OCI-M2 (cell line): ENCODE data around the gene LZTS2.
A peak's percentile ranks its signal among the peaks of the same experiment; 100 is the strongest.
"Not testable (repeated sequence)": the region's sequence is repeated elsewhere in the genome, so short reads cannot be mapped to it uniquely, and the experiment has no call there.

Source experiments
- DNase-seq: peaks from one replicate; lab custom pipeline; 2025; ENCODE audit not compliant: unreplicated experiment; lab: John Stamatoyannopoulos, UW

Gene LZTS2

GRCh38 chr10:101031796-101032636 lies 32.4 kb downstream of the LZTS2 start:
- no peak for DNase-seq

DNA sequence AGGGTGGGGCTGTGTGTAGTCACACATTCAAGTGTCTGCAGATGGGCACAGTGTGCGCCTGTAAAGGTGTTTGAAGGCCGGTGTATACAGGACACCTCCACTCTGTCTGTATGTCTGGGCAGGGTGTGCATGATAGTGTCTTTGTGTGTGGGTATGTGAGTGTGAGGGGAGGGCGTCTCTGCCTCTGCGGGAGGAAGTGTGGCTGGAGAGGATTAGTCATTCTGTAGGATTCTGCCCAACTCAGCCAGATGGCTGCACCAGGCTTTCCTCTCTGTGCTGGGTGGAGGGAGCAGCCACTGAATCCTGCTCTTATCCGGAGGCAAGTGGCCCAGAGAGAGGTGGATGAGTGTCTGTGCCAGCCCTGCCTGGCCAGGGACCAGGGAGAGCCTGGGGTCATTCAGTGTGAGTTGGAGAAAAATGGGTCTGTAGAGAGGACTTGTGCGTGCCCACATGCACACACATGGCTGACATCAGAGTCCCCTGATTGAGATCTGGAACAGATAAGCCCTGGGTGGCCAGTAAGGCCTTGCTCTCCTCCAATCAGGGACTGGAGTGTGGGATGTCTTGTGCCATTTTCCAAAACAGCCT lies 33.1 kb downstream of the LZTS2 start:
- DNase-seq = no peak

- no peak for DNase-seq
Observed at GRCh38 chr10:101033276-101033675, 33.7 kb downstream of the LZTS2 start.

DNA sequence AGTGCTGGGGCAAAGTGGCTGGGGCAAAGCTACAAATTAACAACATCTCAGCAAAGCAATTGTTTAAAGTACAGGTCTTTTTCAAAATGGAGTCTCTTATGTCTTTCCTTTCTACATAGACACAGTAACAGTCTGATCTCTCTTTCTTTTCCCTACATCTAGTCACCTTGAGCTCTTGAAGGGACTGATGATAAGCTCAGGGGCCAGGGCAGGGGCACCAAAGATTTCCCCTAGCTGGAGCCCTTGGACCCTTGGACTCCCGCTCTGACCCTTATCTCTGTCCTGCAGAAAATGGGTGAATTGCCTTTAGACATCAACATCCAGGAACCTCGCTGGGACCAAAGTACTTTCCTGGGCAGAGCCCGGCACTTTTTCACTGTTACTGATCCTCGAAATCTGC lies 34.8 kb downstream of the LZTS2 start:
- not testable (repeated sequence) for DNase-seq

DNA sequence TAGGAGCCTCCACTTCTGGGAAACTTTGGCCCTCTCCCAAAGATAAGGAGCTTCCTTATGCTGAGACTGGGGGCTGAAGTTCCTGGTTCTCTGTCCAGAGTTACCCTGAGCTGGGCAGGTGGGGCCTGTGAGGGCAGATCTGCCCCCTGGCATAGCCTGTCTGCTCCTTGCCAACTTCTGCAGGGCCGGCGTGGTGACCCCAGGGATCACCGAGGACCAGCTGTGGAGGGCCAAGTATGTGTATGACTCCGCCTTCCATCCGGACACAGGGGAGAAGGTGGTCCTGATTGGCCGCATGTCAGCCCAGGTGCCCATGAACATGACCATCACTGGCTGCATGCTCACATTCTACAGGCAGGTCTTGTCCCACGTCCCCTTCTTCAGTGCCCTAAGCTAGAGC lies 35.7 kb downstream of the LZTS2 start:
- no peak for DNase-seq

GRCh38 chr10:101035916-101036702 lies 36.5 kb downstream of the LZTS2 start:
- DNase-seq = no peak

- no peak for DNase-seq
Observed at GRCh38 chr10:101036726-101037125, 37.1 kb downstream of the LZTS2 start.

GRCh38 chr10:101038484-101038883 lies 38.9 kb downstream of the LZTS2 start:
- no peak for DNase-seq

GRCh38 chr10:101040061-101040460 lies 40.5 kb downstream of the LZTS2 start:
- no peak for DNase-seq

- DNase-seq = no peak
Observed at GRCh38 chr10:101040851-101041250, 41.2 kb downstream of the LZTS2 start.

DNA sequence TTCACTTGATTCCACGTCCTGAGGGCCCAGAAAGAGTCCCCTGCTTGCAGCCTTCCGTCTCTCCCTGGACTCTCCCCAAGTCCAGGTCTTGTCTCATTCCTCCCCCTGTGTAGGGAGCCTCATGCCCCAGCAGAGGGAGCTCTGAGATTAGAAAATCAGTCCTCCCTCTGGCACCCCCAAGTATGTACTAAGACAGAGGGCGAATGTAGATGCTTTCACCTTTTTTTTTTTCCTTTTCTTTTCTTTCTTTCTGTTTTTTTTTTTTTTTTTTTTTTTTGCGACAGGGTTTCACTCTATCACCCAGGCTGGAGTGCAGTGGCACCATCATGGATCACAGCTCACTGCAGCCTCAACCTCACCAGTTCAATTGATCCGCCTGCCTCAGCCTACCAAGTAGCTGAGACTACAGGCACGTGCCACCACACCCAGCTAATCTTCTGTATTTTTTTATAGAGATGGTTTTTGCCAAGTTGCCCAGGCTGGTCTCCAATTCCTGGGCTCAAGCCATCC lies 41.7 kb downstream of the LZTS2 start:
- DNase-seq = peak; percentile 53

DNA sequence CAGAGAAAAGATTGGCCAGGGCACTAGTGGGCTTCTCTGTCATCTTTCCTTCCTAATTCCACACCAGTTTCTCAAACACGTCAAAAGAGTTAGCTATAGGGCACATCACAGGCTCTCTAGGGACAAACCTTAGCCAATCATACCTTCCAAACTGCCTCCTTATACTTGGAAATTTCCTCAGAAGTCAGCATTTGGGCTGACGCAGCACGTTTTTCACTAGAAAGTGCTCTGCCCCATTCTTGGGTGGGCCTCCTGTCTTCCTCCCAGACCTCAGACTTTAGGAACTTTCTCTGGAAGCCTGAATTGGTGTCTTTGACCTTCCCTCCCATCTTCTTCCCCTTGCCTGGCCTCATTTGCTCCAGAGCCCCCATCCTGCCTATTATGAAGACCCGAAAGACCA lies 42.5 kb downstream of the LZTS2 start:
- no peak for DNase-seq

- peak; percentile 94 for DNase-seq
Observed at GRCh38 chr10:101042667-101043362, 43.2 kb downstream of the LZTS2 start.

DNA sequence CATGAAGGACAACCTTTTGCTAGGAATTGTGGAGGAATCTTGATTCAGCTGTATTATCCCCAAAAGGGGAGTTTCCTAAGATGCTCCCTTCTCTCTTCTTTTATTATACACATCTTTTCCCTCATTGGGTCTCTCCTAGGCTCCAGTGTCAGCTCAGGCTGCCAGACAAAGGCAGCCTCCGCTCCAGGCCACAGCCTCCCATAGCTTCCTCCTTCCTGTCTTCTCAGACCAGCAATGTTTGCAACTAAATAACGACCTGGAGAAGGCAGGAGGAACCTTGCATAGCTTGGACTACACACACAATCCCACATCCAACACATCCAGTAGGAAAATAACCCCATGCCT lies 43.7 kb downstream of the LZTS2 start:
- DNase-seq = no peak

GRCh38 chr10:101044117-101044516 lies 44.5 kb downstream of the LZTS2 start:
- no peak for DNase-seq

- DNase-seq = no peak
Observed at GRCh38 chr10:101046332-101047238, 47.0 kb downstream of the LZTS2 start.

DNA sequence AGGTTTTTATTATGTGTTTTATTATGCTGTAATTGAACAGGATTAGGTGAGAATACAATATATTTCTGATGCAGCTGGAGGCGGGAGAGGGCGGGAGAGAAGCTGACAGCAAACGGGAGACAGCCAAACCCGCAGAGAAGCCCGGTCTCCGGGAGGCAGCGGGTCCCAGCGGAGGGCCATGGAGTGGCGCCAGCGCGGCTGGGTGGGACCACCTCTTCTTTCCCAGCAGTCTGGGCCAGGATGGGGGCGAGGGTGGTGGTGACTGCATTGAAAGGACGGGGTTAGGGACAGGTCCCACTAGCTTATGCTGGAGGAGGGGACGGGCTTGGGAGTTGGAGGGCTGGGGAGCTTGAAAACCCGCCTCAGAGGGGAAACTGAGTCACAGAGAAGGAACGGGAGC lies 47.7 kb downstream of the LZTS2 start:
- no peak for DNase-seq

DNA sequence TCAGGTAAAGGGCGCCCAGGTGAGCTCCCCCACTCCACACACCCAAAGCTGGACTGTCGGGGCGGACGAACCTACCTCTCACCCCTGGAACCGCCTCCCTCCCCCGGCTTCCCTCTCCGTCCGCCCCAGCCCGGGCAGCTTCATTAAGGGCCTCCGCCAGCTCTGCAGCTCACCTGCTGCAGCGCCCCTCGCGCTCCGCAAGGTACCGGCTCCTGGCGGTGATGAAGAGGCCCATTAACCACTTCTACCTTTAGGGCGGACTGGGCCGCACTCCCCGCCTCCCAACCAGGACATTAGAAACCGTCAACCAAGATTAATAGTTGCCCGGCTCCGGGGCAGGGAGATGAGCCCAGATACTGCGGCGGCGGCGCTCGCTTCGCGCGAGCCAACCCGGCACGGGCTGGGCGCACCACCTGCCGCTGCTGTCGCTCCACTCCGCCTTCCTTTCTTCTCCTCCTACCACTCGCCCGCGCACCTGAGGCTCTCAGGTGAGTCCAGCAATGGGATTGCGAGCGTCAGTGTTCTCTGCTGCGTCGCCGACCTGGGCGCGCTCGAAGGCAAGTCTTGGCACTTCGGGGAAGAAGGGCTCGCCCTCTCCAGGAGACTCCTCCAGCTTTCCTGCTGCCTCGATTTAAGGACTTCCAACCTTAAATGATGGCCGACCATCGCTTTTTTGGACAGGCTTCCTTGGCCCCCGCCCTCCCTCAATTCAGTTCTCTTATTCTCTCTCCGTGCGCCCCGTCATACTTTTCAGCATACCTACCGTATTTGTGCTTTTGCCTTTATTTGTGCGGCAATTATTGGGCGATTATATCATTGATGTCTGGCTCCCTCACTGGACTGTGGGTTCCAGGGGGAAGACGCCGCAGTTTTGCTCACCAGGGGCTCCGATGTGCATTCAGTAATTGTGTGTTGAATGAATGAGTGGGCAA lies 48.6 kb downstream of the LZTS2 start:
- DNase-seq = no peak
